NT2/D1 (cell line): ENCODE results near the gene NDUFB1.

ENCODE experiments used
- YY1 ChIP-seq: IDR thresholded peaks from 2 replicates; pipeline ENCODE4 v1.6.1; 2011; ENCODE audit not compliant: insufficient read length, insufficient read depth
- ZNF274 ChIP-seq: IDR thresholded peaks from 2 replicates; pipeline ENCODE4 v1.6.1; 2011; ENCODE audit warnings: mild to moderate bottlenecking, low read depth, low read length

GRCh38 chr14:92143962-92144361 lies 22.5 kb upstream of the NDUFB1 start:
- TF ChIP-seq ZNF274 (no peak), YY1 (no peak)
